Stimulated activated CD4-positive, alpha-beta T cell treated with anti-CD3 and anti-CD28 coated beads, Interleukin-2, amount 100 ng/mL, for 4 hours (primary cell): ENCODE measurements around the gene FBN2.
"Not testable (repeated sequence)": the region's sequence is repeated elsewhere in the genome, so short reads cannot be mapped to it uniquely, and the experiment has no call there.

ENCODE experiments used
- DNase-seq: peaks from one replicate; pipeline ENCODE4 v3.0.0-alpha.2; 2020; ENCODE audit warnings: low read depth

FBN2 gene

GRCh38 chr5:128358826-128359225 lies 179.2 kb downstream of the FBN2 start:
- DNase-seq = no peak

DNA sequence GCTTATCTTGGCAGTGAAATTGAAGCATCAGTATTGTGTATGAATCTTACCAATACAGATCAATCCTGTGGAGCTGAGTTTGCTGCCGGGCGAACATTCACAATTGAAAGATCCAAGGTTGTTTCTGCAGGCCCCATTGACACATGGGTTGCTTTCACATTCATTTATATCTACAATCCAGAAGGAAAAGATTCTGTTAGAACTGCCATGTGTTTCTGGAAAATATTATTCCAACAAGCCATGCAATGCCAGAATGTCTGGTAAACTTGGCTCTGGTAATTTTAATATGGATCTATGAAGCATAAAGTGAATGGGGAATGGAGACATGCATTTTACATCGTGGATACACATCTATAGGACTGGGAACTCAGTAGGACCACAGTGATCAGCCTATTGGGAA lies 180.8 kb downstream of the FBN2 start:
- DNase-seq = no peak

GRCh38 chr5:128355961-128356360 lies 182.1 kb downstream of the FBN2 start:
- DNase-seq = no peak

GRCh38 chr5:128353441-128354107 lies 184.5 kb downstream of the FBN2 start:
- no peak for DNase-seq

DNA sequence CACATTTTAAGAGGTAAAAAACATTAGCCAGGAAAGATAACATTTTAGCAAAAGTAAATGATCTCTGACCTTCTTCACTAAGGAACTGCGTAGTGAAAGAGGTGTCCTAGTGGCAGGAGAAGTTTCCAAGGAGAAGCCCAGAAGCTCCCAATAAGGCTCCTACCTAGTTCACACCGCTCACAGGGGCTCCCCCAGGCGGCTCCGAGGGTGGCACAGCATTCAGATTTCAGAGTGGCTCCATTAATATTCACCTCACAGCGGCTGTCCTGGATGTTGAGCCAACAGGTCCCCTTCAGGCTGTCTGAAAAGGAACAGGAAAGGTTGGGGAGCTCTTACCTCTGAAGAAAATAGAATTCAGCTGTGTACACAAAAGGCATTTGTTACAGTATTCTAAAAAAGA lies 187.3 kb downstream of the FBN2 start:
- no peak for DNase-seq

DNA sequence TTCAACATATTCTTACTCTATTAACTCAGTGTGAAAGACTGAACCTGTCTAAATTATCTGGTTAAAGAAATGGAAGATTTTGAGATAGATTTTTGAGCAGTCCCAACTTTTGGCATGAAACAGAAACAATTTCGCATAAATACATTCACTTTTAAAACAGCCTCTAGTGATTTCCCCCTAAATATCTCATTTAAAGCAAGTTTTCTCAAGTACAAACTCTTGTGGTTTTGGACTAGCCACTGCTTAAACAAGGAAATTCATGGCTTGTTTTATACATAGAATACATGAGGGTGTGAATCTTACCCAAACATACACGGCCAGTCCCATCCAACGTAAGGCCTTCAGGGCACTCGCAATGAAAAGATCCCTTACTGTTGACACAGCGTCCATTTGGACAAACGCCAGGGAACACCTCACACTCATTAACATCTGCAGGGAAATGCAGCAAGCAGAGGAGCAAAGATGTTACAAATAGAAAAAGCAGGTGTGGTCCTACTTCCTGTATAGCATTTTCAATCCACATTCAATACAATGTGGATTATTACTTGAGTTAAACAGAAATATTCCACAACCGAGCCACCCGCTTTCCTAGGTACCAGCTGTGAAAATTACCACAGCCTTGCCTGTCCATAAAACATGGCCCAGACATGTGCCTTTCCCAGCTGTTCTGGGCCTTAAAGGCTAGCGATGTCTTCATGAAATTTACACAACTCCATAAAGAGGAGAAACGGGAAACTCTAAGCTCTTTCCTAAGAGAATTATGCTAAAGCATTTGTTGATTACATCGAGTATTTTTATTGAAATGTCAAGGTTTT lies 188.8 kb downstream of the FBN2 start:
- DNase-seq = no peak

DNA sequence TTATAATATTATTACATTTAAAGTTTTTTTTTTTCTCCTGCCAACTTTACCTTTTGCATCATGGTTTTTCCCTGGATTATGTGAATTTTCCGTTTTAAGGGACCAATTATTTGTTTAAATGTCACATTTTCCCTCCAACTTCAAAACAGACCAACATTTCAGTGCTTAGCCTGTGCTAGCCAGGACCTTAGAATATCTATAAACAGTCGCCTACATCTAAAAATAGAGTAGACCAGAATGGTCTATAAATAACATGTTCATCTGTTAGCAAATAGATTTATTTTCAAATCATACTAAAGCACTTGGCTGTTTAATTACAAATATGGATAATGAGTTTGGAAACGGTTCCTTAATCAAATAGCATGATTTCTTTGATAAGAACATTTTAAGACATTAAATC lies 192.0 kb downstream of the FBN2 start:
- DNase-seq = no peak

DNA sequence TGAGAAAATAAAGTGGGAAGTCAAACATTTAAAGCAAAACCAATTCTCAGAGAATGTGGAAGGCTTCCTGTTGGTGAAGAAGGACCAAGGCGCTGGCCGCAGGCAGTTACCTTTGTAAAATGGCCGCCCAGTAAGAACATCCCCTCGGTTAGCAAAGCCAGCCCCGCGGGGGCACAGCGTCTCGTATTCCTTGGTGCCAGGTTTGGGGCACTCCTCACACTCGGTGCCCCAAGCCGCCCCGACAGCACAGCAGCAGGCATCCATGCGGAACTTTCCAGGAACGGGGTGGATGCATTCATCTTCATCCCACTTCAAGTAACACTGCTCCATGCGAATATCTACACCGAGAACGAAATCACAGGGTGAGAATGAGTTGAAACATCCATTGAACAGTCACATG lies 192.8 kb downstream of the FBN2 start:
- DNase-seq = no peak

DNA sequence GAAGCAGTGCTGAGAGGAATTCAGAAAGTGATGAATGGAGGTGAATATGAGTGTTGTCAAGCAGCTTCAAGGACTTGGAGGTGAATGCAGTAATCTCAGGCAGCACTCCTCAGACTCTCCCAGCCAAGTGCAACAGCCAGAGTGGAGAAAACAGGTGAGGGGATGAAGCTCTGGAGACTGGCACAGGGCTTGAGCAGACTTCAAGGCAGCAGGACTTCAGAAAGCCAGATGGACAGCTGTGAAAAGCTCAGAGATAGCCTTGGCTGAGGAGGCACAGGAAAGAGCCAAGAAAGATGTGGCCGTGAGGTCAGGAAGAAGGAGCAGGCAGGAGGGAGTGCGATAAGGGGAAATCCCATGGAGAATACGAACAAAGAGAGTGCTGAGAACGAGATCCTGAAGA lies 194.9 kb downstream of the FBN2 start:
- no peak for DNase-seq

DNA sequence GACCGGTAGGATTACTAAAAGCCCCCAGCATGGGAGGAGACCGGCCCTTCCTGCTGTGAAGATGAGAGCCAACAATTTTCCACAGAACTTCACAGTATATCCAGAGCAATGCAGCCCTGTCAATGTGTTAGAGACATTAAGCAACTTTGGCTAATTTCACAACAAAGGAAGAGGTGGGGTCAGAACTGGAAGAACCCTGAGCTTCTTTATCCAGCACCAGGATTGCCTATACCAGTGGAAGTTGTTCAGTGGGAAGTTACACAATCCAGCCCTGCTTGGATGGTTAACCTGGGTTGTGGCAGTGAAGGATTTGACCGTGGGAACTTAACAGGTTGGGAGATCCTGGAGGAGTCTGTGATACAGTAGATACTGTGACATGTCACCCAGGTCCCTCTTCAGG lies 197.0 kb downstream of the FBN2 start:
- no peak for DNase-seq

- DNase-seq = no peak
These were observed 197.4 kb downstream of the FBN2 start for GRCh38 chr5:128340648-128341047.

DNA sequence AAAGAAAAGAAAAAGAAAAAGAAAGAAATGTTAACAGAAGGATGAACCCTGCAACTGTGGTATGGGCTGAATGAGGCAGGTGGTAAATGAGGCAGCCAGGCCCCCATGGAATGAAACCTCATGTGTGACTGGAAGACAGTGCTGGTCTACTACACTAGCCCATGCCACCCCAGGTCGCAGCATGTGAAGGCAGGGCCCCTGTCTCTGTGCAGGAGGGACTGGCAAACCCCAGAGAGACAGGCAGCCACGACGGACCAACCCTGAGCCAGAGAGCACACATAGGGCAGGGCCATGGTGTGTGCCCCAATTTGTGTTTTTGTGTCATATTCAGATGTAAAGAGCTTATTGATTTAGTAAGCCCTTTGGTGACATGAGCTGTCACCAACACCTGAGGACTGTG lies 198.5 kb downstream of the FBN2 start:
- no peak for DNase-seq

- no peak for DNase-seq
These were observed 199.4 kb downstream of the FBN2 start for GRCh38 chr5:128338649-128339048.

DNA sequence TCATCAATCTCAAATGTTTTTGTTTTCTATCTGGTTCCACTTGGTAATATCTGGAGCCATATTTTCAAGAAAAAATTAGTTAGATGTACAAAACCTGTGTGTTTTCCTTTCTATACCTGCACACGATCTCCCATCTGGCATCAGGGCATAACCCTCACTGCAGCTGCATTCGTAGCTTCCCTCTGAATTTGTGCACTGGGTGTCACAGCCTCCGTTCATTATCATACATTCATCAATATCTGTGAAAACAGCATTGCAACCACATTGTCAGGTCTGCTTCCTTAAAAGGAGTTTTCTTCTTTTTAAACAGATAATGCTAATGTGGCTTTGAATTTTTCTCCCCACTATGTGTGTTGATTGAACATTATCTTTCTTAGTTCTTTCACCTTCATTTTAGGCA lies 202.7 kb downstream of the FBN2 start:
- DNase-seq = no peak

DNA sequence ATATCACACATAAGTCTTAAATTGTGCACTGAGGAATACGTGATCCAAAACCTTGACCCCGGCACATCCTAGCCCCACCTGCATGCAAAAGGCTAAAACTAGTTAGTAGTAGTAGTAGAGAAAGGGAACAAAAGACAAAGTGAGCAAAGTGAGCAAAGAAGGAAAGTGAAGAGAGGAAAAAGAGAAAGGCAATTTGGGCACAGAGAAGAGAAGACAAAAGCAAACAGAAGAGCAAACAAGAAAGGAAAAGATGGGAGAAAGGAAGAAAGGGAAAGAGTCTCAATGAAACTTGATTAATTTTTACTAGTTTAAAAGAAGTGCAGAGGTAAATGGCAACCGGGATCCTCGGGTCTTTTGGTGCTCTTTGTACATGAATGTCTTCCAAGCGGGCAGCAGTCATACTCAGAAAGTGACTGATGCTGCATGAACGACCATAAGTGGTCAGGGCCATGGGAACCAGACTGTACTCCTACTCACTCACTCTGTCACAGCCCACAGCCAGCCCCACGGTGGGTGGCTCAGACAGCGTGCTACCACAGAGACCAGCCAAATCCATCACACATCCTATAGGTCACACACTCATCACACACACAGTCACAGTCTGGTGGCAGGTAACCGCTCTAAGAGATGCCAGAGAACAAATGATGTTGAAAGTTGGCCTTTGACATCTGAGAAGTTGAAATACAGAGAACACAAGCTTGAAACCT lies 203.9 kb downstream of the FBN2 start:
- DNase-seq = no peak

DNA sequence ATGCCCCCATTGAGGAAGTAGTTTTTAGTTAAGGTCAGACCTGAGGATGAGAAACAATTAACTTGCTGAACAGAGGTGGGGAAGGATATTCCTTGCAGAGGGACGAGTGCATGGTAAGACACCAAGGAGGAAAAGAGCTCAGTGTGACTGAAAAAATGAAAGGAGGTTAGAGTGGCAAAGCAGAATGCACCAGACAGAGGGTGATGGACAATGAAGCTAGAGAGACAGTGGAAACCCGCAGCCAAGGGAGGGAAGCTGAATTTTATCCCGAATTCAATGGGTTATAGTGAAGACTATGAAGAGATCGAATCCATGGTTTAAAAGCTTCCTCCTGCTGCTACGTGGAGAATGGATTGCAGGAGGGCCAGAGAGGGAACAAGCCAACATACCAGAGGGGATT lies 206.8 kb downstream of the FBN2 start:
- DNase-seq = no peak

DNA sequence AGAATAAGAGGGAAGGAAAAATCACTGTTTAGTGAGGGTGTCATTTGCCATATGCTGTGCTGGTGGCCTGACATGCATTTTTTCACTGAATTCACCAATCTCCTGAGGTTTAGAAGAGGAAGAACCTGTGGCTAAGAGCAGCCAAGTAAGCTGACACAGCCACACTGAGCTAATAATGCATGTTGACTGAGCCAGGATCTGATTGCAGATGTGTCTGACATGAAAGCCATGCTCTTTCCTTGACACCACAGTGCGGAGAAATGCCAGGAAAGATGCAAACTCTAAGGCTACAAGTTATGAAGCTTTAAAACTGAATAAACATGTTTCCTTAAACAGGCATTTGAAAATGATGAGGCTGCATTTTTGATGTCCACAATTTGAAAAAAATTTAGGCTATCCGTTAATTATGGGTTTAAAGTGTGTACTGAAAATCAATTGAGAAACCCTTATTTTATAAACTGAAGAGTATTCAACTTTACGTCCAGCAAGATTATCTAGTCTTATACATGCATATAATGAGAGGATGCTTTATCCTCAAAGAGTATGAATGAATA lies 208.6 kb downstream of the FBN2 start:
- DNase-seq = no peak

DNA sequence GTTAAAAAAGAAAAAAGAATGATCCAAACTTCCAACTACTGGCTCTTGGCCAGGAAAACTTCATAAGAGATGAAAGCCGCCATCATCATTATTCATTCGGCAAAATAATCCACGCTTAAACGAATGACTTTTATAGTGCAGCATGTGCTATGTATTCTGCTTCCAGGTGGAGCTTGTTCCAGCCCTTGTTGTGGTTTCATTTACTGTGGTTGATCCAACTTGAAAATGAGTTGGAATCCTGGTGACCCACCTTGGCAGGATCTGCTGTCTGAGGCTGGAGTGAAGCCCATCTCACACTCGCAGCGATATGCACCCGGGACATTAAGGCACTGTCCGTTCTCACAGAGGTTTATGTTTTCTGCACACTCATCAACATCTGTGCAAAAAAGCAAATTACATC lies 209.6 kb downstream of the FBN2 start:
- DNase-seq = no peak

DNA sequence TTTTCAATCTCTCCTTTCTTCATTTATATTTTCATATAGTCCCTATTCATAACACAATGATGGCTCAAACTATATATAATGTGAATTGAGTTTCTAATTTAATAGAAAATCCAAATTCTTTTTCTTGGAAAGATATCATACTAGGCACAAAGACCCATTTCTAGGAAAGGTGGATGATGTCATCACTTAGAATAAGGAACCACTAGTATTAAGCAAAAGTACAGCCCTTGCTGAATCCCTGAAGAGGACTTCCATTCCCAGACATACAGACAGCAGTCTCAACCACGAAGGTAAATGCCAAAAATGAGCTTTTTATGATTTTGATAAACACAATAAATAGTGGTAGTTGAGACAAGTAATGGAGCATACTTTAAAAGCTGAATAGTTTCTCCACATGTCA lies 210.0 kb downstream of the FBN2 start:
- DNase-seq = no peak

GRCh38 chr5:128321418-128321817 lies 216.6 kb downstream of the FBN2 start:
- not testable (repeated sequence) for DNase-seq

DNA sequence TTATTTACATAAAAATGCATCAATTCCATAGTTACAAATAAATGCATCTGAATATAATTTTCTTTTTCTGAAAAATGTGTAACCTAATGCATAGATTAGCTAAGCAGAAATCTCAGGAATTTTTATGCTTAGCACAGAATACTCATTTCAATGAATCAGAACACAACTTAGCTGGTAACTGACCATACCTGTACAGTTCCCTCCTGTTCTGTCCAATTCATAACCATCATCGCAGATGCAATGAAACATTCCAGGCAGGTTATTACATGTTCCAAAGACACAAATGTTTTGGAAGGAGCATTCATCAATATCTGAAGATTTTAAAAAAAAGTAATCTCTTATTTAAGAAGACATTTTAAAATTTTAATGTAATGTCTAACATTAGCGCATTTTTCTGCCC lies 219.4 kb downstream of the FBN2 start:
- DNase-seq = no peak

GRCh38 chr5:128317481-128317880 lies 220.6 kb downstream of the FBN2 start:
- no peak for DNase-seq

GRCh38 chr5:128315671-128316070 lies 222.4 kb downstream of the FBN2 start:
- no peak for DNase-seq
